AG04450 (cell line): Measurements from ENCODE around the gene PLA2G12A. TPM values are rescaled to one million over a fixed set of nuclear protein-coding genes. Genes with fewer than 3 reads are reported as not detected.

Source experiments
- CTCF ChIA-PET: fragments of 300-600, 350-600 bp; formaldehyde crosslinking; extraction: SDS; loops from one replicate; lab custom pipeline; 2022; ENCODE audit warnings: antibody characterized with exemption, inconsistent platforms; lab: Charles Lee
- POLR2A ChIA-PET: fragments of 350-600 bp; formaldehyde crosslinking; extraction: SDS; loops from one replicate; lab custom pipeline; 2021; ENCODE audit warnings: antibody characterized with exemption, inconsistent platforms; lab: Yijun Ruan, JAX
- DNase-seq: peaks from one replicate; pipeline ENCODE4 v3.0.0-alpha.2; 2011; ENCODE audit warnings: low read depth, low spot score
- H3K27ac ChIP-seq: one replicate; pipeline ENCODE4 v1.5.1; 2012; ENCODE audit warnings: low read depth, low read length, control low read depth
- H3K27me3 ChIP-seq: one replicate; pipeline ENCODE4 v1.6.0; 2012; ENCODE audit warnings: low read length; ENCODE audit not compliant: control insufficient read depth, insufficient read depth
- H3K4me3 ChIP-seq: 2 replicates; pipeline ENCODE4 v1.5.1; 2011; ENCODE audit warnings: mild to moderate bottlenecking, low read depth, low read length, control low read depth
- H3K9me3 ChIP-seq: 2 replicates; pipeline ENCODE4 v1.5.1; 2012; ENCODE audit warnings: low read length; ENCODE audit not compliant: control insufficient read depth, insufficient read depth
- CTCF ChIP-seq: IDR thresholded peaks from 2 replicates; pipeline ENCODE4 v1.5.1; 2011; ENCODE audit warnings: low read depth, low read length, control low read depth, inconsistent platforms
- polyA plus RNA-seq: library from polyadenylated mRNA; depleted of rRNA; stranded (reverse); fragments of >200 nt; gene quantifications from 2 replicates; pipeline ENCODE4 v1.2.3, GENCODE V29; 2011

The PLA2G12A gene
- polyA plus RNA-seq, 1 experiment, result 52.3 TPM

- no peak for TF ChIP-seq CTCF
- no peaks in the 10 kb centered on the region for H3K27me3 ChIP-seq
- POLR2A ChIA-PET, result no interaction called here
- CTCF ChIA-PET, result no interaction called here
- no peak for DNase-seq
- no peak overlapping the region for H3K27ac ChIP-seq
- no peak overlapping the region for H3K4me3 ChIP-seq
- no peaks in the 10 kb centered on the region for H3K9me3 ChIP-seq
Observed at GRCh38 chr4:109749388-109750082, 19.7 kb upstream of the PLA2G12A start.

GRCh38 chr4:109748114-109748513 lies 18.2 kb upstream of the PLA2G12A start:
- H3K27me3 ChIP-seq, result no peaks in the 10 kb centered on the region
- no peak overlapping the region for H3K27ac ChIP-seq
- CTCF ChIA-PET, result no interaction called here
- no peaks in the 10 kb centered on the region for H3K9me3 ChIP-seq
- no peak for TF ChIP-seq CTCF
- H3K4me3 ChIP-seq, result no peak overlapping the region
- DNase-seq, result no peak
- POLR2A ChIA-PET, result no interaction called here

- H3K4me3 ChIP-seq, result no peak overlapping the region
- CTCF ChIA-PET, result interaction anchor here (0.7 kb wide), 1 partner anchor 325 kb away, joined by 3 read pairs; no protein-coding TSS in a partner anchor
- DNase-seq, result no peak
- POLR2A ChIA-PET, result no interaction called here
- no peaks in the 10 kb centered on the region for H3K9me3 ChIP-seq
- H3K27ac ChIP-seq, result no peak overlapping the region
- TF ChIP-seq CTCF, result no peak
- no peaks in the 10 kb centered on the region for H3K27me3 ChIP-seq
Observed at GRCh38 chr4:109746728-109747127, 16.9 kb upstream of the PLA2G12A start.

GRCh38 chr4:109745830-109746229 lies 16.0 kb upstream of the PLA2G12A start:
- DNase-seq, result no peak
- CTCF ChIA-PET, result no interaction called here
- POLR2A ChIA-PET, result no interaction called here
- no peak overlapping the region for H3K4me3 ChIP-seq
- no peak for TF ChIP-seq CTCF
- no peaks in the 10 kb centered on the region for H3K27me3 ChIP-seq
- H3K9me3 ChIP-seq, result no peaks in the 10 kb centered on the region
- no peak overlapping the region for H3K27ac ChIP-seq

GRCh38 chr4:109739547-109739946 lies 9.7 kb upstream of the PLA2G12A start:
- Histone ChIP-seq H3K4me3 (no peak overlapping the region), H3K27me3 (peaks cover 2% of the 10 kb centered on the region), H3K27ac (no peak overlapping the region), H3K9me3 (no peaks in the 10 kb centered on the region)
- TF ChIP-seq CTCF, result no peak
- ChIA-PET POLR2A (no interaction called here), CTCF (no interaction called here)
- no peak for DNase-seq
